ENCODE data around the gene TMEM179B.

Gene TMEM179B

DNA sequence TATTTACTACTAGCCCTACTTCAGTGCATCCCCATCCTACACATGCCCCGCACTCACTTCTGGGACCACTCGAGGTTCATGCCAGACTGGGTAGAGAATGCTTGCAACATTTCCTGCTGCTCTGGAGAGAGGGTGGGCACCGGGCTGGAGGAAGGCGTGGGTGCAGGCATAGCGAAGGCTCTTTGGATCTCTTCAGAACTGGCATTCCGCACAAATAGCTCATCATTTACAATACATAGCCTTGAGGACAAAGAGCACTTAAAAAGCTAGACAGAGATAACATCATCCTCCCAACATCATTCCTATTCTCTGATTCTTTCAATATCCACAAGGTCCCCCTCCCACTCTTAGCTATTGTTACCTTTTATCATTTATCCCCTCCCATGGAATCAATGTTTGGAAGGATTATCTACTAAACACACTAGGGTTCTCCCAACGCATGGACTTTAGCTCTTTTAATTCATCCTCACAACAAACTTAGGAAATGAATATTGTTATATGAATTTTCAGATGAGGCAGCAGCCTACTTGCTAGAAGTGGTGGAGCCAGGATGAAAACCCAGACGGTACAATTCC, 7.1 kb downstream of the TMEM179B start:
- POLR2A ChIA-PET = interaction anchor here (1.0 to 2.0 kb wide), 6 partner anchors 10 to 87 kb away, joined by 3 to 5 read pairs (median 5); partner anchors contain the start of genes NXF1 and ZBTB3
- CTCF ChIA-PET = interaction anchor here (0.6 to 0.8 kb wide), 2 partner anchors 114 to 332 kb away, joined by 3 read pairs; no protein-coding TSS in a partner anchor
- TF ChIP-seq, protein P1, sequence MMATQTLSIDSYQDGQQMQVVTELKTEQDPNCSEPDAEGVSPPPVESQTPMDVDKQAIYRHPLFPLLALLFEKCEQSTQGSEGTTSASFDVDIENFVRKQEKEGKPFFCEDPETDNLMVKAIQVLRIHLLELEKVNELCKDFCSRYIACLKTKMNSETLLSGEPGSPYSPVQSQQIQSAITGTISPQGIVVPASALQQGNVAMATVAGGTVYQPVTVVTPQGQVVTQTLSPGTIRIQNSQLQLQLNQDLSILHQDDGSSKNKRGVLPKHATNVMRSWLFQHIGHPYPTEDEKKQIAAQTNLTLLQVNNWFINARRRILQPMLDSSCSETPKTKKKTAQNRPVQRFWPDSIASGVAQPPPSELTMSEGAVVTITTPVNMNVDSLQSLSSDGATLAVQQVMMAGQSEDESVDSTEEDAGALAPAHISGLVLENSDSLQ (IDR thresholded peaks at IDR 0.05) = no peak
- TF ChIP-seq LEF1 (IDR thresholded peaks at IDR 0.05; ENCODE audit: borderline replicate concordance) = no peak
- TF ChIP-seq HDGF (IDR thresholded peaks at IDR 0.05; ENCODE audit: borderline replicate concordance) = no peak
- no peak for TF ChIP-seq ELF4 (IDR thresholded peaks at IDR 0.05)
- TF ChIP-seq SP1 (IDR thresholded peaks at IDR 0.05) = no peak
- TF ChIP-seq L3MBTL2 (conservative IDR thresholded peaks at IDR 0.05) = no peak
- TF ChIP-seq ARNT (IDR thresholded peaks at IDR 0.05) = no peak
- TF ChIP-seq FOXM1 (IDR thresholded peaks at IDR 0.05; ENCODE audit: borderline replicate concordance) = no peak
- TF ChIP-seq ZNF384 (IDR thresholded peaks at IDR 0.05) = no peak
- TF ChIP-seq SUZ12 (IDR thresholded peaks at IDR 0.05) = no peak
- TF ChIP-seq FOXA1 (IDR thresholded peaks at IDR 0.05) = no peak
- no peak for TF ChIP-seq FOXK2 (IDR thresholded peaks at IDR 0.05)
- TF ChIP-seq NFRKB (IDR thresholded peaks at IDR 0.05) = no peak
- TF ChIP-seq CTBP1 (IDR thresholded peaks at IDR 0.05; ENCODE audit: borderline replicate concordance) = no peak
- TF ChIP-seq BHLHE40 (IDR thresholded peaks at IDR 0.05; ENCODE audit: borderline replicate concordance) = no peak
- DNase-seq (ENCODE audit: extremely low spot score) = no peak

DNA sequence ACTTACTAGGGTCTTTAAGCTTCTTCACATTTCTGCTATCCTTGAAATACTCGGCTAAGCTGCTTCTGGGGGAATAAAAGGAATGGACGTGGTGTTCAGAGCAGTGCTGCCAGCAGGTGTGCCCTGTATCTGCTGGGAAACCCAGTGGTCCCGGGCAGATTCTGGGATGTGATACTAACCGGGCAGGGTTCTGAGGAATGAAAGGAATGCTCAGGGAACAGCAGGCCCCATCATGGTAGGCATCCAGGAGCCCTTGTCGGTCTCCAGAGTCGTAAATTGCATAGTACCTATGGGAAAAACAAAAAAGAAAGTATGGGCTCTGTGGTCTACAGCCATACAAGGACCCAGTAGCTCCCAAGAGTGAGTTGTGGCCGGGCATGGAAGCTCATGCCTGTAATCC, 9.1 kb downstream of the TMEM179B start:
- ChIA-PET CTCF (interaction anchor here (1.4 kb wide), 1 partner anchor 9 kb away, joined by 4 read pairs; the partner anchor contains the start of gene TMEM179B), POLR2A (interaction anchor here (1.0 to 2.0 kb wide), 6 partner anchors 8 to 60 kb away, joined by 3 to 6 read pairs (median 5); partner anchors contain the start of gene TMEM179B)
- no peak for DNase-seq (ENCODE audit: extremely low spot score)
- TF ChIP-seq ELF4 (IDR thresholded peaks at IDR 0.05) (no peak), L3MBTL2 (conservative IDR thresholded peaks at IDR 0.05) (no peak), ARNT (IDR thresholded peaks at IDR 0.05) (no peak), HDGF (IDR thresholded peaks at IDR 0.05; ENCODE audit: borderline replicate concordance) (no peak), ZNF384 (IDR thresholded peaks at IDR 0.05) (no peak), SP1 (IDR thresholded peaks at IDR 0.05) (no peak), CTBP1 (IDR thresholded peaks at IDR 0.05; ENCODE audit: borderline replicate concordance) (no peak), SUZ12 (IDR thresholded peaks at IDR 0.05) (no peak), NFRKB (IDR thresholded peaks at IDR 0.05) (no peak)
- TF ChIP-seq, protein P1 (IDR thresholded peaks at IDR 0.05) = no peak

DNA sequence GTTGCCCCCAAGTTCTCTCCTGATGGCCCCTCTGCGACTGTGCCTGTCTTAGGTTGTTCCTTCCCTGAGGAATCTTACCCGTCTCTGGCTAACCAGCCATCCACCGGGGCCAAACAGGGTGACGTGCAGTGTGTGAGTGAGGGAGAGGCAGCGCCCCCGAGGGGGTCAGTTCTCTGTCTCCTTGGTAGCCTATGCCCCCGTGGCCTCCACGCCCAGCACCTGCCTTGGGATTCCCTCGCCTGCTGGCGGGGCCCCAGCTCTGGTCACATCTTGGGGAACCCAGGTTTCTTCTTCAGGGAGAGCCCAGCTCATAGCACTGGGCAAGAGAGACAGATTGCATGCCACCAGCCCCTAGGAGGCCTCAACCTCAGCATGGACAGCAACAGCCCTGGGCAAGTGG, 12.3 kb downstream of the TMEM179B start:
- DNase-seq (ENCODE audit: extremely low spot score) = no peak
- CTCF ChIA-PET = no interaction called here
- TF ChIP-seq, protein P1 (IDR thresholded peaks at IDR 0.05) = no peak
- TF ChIP-seq ARNT (IDR thresholded peaks at IDR 0.05) (no peak), HDGF (IDR thresholded peaks at IDR 0.05; ENCODE audit: borderline replicate concordance) (no peak), ZNF384 (IDR thresholded peaks at IDR 0.05) (no peak), FOXA1 (IDR thresholded peaks at IDR 0.05) (no peak), ELF4 (IDR thresholded peaks at IDR 0.05) (no peak), TARDBP (IDR thresholded peaks at IDR 0.05) (no peak), CTBP1 (IDR thresholded peaks at IDR 0.05; ENCODE audit: borderline replicate concordance) (no peak), BHLHE40 (IDR thresholded peaks at IDR 0.05; ENCODE audit: borderline replicate concordance) (no peak), L3MBTL2 (conservative IDR thresholded peaks at IDR 0.05) (no peak), SUZ12 (IDR thresholded peaks at IDR 0.05) (no peak), LEF1 (IDR thresholded peaks at IDR 0.05; ENCODE audit: borderline replicate concordance) (no peak), FOXK2 (IDR thresholded peaks at IDR 0.05) (no peak), NFRKB (IDR thresholded peaks at IDR 0.05) (no peak), SP1 (IDR thresholded peaks at IDR 0.05) (no peak), FOXM1 (IDR thresholded peaks at IDR 0.05; ENCODE audit: borderline replicate concordance) (no peak)
- POLR2A ChIA-PET = interaction anchor here (1.4 to 2.4 kb wide), 2 partner anchors 9 to 42 kb away, joined by 3 to 11 read pairs; no protein-coding TSS in a partner anchor

DNA sequence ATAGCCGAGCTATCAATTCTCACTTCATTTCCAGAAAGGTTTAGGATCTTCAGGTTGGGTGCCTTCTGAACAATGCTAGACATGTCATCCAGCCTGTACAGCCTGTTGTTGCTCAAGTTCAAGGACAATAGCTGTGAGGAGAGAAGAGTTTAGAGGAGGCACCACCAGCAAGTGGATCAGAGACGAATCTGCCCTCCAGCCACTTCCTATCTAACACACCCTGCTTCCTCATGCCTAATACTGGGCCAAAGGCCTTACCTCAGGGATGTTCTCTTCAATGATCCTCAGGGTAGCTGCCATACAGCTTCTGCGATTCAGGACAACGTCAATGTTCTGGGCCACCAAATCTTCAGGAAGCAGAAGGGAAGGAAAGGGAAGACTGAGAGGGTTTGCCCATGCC, 13.9 kb downstream of the TMEM179B start:
- DNase-seq (ENCODE audit: extremely low spot score) = no peak
- TF ChIP-seq NFRKB (IDR thresholded peaks at IDR 0.05) = no peak
- no peak for TF ChIP-seq ARNT (IDR thresholded peaks at IDR 0.05)
- TF ChIP-seq FOXA1 (IDR thresholded peaks at IDR 0.05) = no peak
- no peak for TF ChIP-seq SP1 (IDR thresholded peaks at IDR 0.05)
- TF ChIP-seq FOXM1 (IDR thresholded peaks at IDR 0.05; ENCODE audit: borderline replicate concordance) = no peak
- TF ChIP-seq HDGF (IDR thresholded peaks at IDR 0.05; ENCODE audit: borderline replicate concordance) = no peak
- TF ChIP-seq ELF4 (IDR thresholded peaks at IDR 0.05) = no peak
- TF ChIP-seq, protein P1 (IDR thresholded peaks at IDR 0.05) = no peak
- TF ChIP-seq BHLHE40 (IDR thresholded peaks at IDR 0.05; ENCODE audit: borderline replicate concordance) = no peak
- no peak for TF ChIP-seq LEF1 (IDR thresholded peaks at IDR 0.05; ENCODE audit: borderline replicate concordance)
- TF ChIP-seq ZNF384 (IDR thresholded peaks at IDR 0.05) = no peak
- no peak for TF ChIP-seq CTBP1 (IDR thresholded peaks at IDR 0.05; ENCODE audit: borderline replicate concordance)
- no peak for TF ChIP-seq FOXK2 (IDR thresholded peaks at IDR 0.05)
- TF ChIP-seq L3MBTL2 (conservative IDR thresholded peaks at IDR 0.05) = no peak
- no peak for TF ChIP-seq SUZ12 (IDR thresholded peaks at IDR 0.05)
- no peak for TF ChIP-seq TARDBP (IDR thresholded peaks at IDR 0.05)
- ChIA-PET CTCF (no interaction called here), POLR2A (interaction anchor here (0.7 to 2.4 kb wide), 10 partner anchors 10 to 89 kb away, joined by 3 to 11 read pairs (median 4); partner anchors contain the start of genes HNRNPUL2, STX5, TMEM179B and ZBTB3)

Measured in HEK293T (cell line).